AG10803 (cell line): ENCODE measurements around the gene GMEB1.

Experiments
- DNase-seq: peaks from one replicate; pipeline ENCODE4 v3.0.0; 2010; ENCODE audit warnings: low read depth
- H3K4me3 ChIP-seq: 2 replicates; pipeline ENCODE4 v1.5.1; 2011; ENCODE audit warnings: mild to moderate bottlenecking, low read length, control low read depth
- CTCF ChIP-seq: conservative IDR thresholded peaks from 2 replicates; pipeline ENCODE4 v1.5.1; 2011; ENCODE audit warnings: mild to moderate bottlenecking, low read length, control low read depth, inconsistent platforms

The GMEB1 gene

GRCh38 chr1:28758420-28758819, 89.8 kb downstream of the GMEB1 start:
- H3K4me3 ChIP-seq = no peak overlapping the region
- no peak for DNase-seq
- TF ChIP-seq CTCF = no peak

GRCh38 chr1:28759257-28759656, 90.7 kb downstream of the GMEB1 start:
- TF ChIP-seq CTCF = no peak
- DNase-seq = no peak
- no peak overlapping the region for H3K4me3 ChIP-seq

- TF ChIP-seq CTCF = no peak
- no peak overlapping the region for H3K4me3 ChIP-seq
- no peak for DNase-seq
Measured at GRCh38 chr1:28761189-28761588, 92.6 kb downstream of the GMEB1 start.

GRCh38 chr1:28766532-28767183, 98.1 kb downstream of the GMEB1 start:
- DNase-seq = no peak
- H3K4me3 ChIP-seq = no peak overlapping the region
- TF ChIP-seq CTCF = no peak
